Adrenal gland (tissue), 5 donors: ENCODE results near the gene KIAA2012.

Experiments used
- POLR2A ChIP-seq, 2 donors: fragments of 450-650 bp; IDR thresholded peaks; one replicate each; pipeline ENCODE4 v1.6.1; 2017; ENCODE audit warnings: antibody characterized with exemption in 2 of 2, mild to moderate bottlenecking in 2 of 2, moderate library complexity in 1 of 2
- TF ChIP-seq, protein P1 (sequence below), 6 experiments: fragments of 450-650 bp in 4 of 6; fragments of 200-600 bp in 2 of 6; sonication (generic) in 1 of 6; IDR thresholded peaks; 1 replicate in 5 of 6; 2 replicates in 1 of 6; pipeline versions ENCODE4 v1.5.1 to v1.8.0; 2016 to 2021; ENCODE audit warnings: antibody characterized with exemption in 6 of 6, mild to moderate bottlenecking in 2 of 6, moderate library complexity in 1 of 6
- donor health status: DM: no; HTN: no; CAD: no.

DNA sequence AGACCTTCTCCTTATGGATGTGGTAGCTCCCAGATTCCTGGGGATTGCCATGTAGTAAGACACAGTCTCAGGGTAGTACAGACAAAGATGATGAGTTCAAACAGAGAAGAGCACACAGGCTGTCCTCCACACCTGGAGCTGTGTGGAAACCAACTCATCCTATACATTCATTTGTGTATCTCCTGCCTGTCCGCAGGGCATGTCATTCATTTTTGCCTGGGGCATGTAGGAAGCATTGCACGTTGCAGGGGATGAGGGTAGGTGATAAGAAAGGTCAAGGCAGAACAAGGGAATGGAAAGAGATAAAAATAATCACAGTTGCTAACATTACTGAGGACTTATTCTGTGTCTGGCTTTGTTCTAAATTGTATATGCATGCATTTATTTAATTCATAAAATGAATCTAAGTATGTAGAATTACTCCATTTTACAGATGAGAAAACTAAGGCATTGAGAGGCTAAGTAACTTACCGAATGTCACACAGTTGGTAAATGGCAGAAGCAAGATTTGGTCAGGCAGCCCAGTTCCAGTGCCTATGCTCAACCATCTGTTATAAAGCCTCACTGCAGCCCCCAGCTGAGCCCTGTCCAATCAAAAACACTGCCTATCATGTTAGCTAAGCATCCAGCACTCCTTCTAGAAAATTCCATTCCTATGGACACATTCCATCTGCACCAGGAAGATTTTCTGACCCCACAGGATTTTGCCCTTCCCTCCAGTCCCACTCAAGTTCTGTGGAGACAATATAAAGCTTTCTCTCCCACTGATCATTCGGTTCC, 84.3 kb downstream of the KIAA2012 start:
- TF ChIP-seq, protein P1, sequence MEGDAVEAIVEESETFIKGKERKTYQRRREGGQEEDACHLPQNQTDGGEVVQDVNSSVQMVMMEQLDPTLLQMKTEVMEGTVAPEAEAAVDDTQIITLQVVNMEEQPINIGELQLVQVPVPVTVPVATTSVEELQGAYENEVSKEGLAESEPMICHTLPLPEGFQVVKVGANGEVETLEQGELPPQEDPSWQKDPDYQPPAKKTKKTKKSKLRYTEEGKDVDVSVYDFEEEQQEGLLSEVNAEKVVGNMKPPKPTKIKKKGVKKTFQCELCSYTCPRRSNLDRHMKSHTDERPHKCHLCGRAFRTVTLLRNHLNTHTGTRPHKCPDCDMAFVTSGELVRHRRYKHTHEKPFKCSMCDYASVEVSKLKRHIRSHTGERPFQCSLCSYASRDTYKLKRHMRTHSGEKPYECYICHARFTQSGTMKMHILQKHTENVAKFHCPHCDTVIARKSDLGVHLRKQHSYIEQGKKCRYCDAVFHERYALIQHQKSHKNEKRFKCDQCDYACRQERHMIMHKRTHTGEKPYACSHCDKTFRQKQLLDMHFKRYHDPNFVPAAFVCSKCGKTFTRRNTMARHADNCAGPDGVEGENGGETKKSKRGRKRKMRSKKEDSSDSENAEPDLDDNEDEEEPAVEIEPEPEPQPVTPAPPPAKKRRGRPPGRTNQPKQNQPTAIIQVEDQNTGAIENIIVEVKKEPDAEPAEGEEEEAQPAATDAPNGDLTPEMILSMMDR (IDR thresholded peaks at IDR 0.05), result no peak
- no peak for TF ChIP-seq POLR2A (IDR thresholded peaks at IDR 0.05)
